RWPE1 (cell line): ENCODE results near the gene IQGAP3.

ENCODE experiments used
- CTCF ChIA-PET: fragments of 350-600 bp; sonication (Branson Sonifier 250); formaldehyde crosslinking; extraction: SDS; loops from one replicate; lab custom pipeline; 2021; lab: Yijun Ruan, JAX
- POLR2A ChIA-PET: fragments of 400-600 bp; formaldehyde crosslinking; extraction: SDS; loops from one replicate; lab custom pipeline; 2020; ENCODE audit warnings: antibody characterized with exemption; ENCODE audit not compliant: low non-redundant PET; lab: Yijun Ruan, JAX
- DNase-seq: peaks from one replicate; pipeline ENCODE4 v3.0.0; 2012; ENCODE audit warnings: low spot score
- H3K27ac ChIP-seq: fragments of 450-650 bp; 2 replicates; pipeline ENCODE4 v1.5.1; 2017
- CTCF ChIP-seq: fragments of 450-650 bp; conservative IDR thresholded peaks from 2 replicates; pipeline ENCODE4 v1.5.1; 2017; ENCODE audit warnings: low read depth, mild to moderate bottlenecking

Gene IQGAP3

GRCh38 chr1:156595016-156595415, 22.7 kb upstream of the IQGAP3 start:
- CTCF ChIA-PET, result interaction anchor here (0.7 to 1.0 kb wide), 3 partner anchors 13 to 235 kb away, joined by 4 to 6 read pairs (median 6); no protein-coding TSS in a partner anchor
- POLR2A ChIA-PET, result no interaction called here
- no peak for TF ChIP-seq CTCF
- no peak for DNase-seq
- H3K27ac ChIP-seq, result peak overlapping the region; percentile 39

- TF ChIP-seq CTCF, result no peak
These were observed 21.8 kb upstream of the IQGAP3 start for GRCh38 chr1:156594190-156594589.

GRCh38 chr1:156593661-156593989, 21.3 kb upstream of the IQGAP3 start:
- CTCF ChIA-PET, result interaction anchor here (0.6 to 0.8 kb wide), 2 partner anchors 14 to 49 kb away, joined by 3 to 5 read pairs; no protein-coding TSS in a partner anchor
- peak overlapping the region; percentile 79 for H3K27ac ChIP-seq
- no peak for TF ChIP-seq CTCF
- no peak for DNase-seq
- POLR2A ChIA-PET, result no interaction called here

More at GRCh38 chr1:156594190-156594589, 21.8 kb upstream of the IQGAP3 start:
- ChIA-PET CTCF (interaction anchor here (0.6 to 1.0 kb wide), 2 partner anchors 30 to 48 kb away, joined by 5 to 6 read pairs; no protein-coding TSS in a partner anchor), POLR2A (no interaction called here)
- DNase-seq, result no peak
- peak overlapping the region; percentile 79; the same call in 1 of the 2 replicates for H3K27ac ChIP-seq

GRCh38 chr1:156592910-156593660, 20.7 kb upstream of the IQGAP3 start:
- DNase-seq, result no peak
- CTCF ChIA-PET, result interaction anchor here (0.6 to 1.3 kb wide), 4 partner anchors 15 to 49 kb away, joined by 3 to 5 read pairs (median 3); partner anchors contain the start of gene HAPLN2
- peak overlapping the region; percentile 79 for H3K27ac ChIP-seq
- POLR2A ChIA-PET, result no interaction called here
- no peak for TF ChIP-seq CTCF

GRCh38 chr1:156592158-156592909, 20.0 kb upstream of the IQGAP3 start:
- DNase-seq, result no peak
- peak overlapping the region; percentile 79 for H3K27ac ChIP-seq
- ChIA-PET CTCF (interaction anchor here (1.3 to 1.8 kb wide), 2 partner anchors 16 to 27 kb away, joined by 3 to 6 read pairs; partner anchors contain the start of gene HAPLN2), POLR2A (interaction anchor here (0.6 to 1.5 kb wide), 3 partner anchors 12 to 92 kb away, joined by 3 to 5 read pairs (median 3); partner anchors contain the start of genes MEF2D and TTC24)
- no peak for TF ChIP-seq CTCF

- H3K27ac ChIP-seq, result peak within 1 kb of the TSS; percentile 79
- ChIA-PET CTCF (interaction anchor here (1.0 to 1.8 kb wide), 3 partner anchors 17 to 68 kb away, joined by 3 to 6 read pairs (median 3); partner anchors contain the start of gene HAPLN2), POLR2A (interaction anchor here (0.5 to 1.5 kb wide), 5 partner anchors 10 to 91 kb away, joined by 3 to 8 read pairs (median 3); partner anchors contain the start of genes MEF2D and TTC24)
- no peak for TF ChIP-seq CTCF
- peak; percentile 82 for DNase-seq
These were observed 19.2 kb upstream of the IQGAP3 start, which contains the start of gene NAXE for GRCh38 chr1:156591432-156592157. TSS of gene NAXE (plus strand) at chr1:156591776. CDS start at chr1:156591805, 29 bp downstream.
